GM19372 (cell line): Measurements from ENCODE around the gene STOX2.
"Not testable (repeated sequence)": the region's sequence is repeated elsewhere in the genome, so short reads cannot be mapped to it uniquely, and the experiment has no call there.

ENCODE experiments used
- ATAC-seq: cut with Tn5 transposase; IDR thresholded peaks from one replicate; pipeline ENCODE4 v1.9.1; 2021; ENCODE audit warnings: mild to moderate bottlenecking, low read depth, moderate library complexity; ENCODE audit not compliant: unreplicated experiment

The STOX2 gene

GRCh38 chr4:183935355-183936005 lies 30.4 kb downstream of the STOX2 start:
- no peak for ATAC-seq

DNA sequence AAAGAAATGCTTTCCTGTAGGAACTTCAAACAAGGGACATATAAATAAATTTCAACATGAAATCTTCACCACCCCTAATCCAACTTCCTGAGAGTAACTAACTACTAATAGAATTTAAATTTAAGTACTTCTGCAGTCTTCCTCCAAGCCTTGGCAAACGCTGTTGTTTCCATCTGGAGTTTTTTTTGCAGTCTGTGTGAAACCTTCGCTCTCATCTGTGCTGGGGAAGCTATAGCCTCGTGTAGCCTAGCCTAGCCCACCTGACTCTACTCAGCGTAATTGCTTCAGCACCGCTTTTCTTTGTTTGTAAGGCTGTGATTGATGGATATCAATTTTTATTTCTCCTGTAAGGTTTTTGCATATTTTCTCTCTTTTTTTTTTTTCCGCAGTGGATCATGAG lies 30.9 kb downstream of the STOX2 start:
- ATAC-seq: no peak

- no peak for ATAC-seq
These were observed 31.7 kb downstream of the STOX2 start for GRCh38 chr4:183936574-183937345.

DNA sequence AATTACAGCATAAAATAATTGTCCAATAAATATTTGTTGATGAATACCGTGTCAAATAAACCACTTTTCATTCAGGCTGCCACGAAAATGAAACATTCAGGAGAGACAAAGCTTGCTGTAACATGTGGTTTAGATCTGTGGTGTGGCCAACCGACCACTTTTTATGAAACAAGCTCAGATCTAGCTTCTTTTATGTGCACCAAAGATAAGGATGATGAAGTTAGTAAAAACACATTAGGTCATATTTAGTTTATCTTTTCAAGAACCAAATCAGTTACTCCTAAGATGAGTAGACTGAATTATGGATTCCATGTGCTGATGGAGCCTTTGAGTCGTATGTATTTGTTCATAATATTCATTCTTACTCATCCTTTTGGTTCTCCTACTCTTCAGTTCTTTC lies 35.8 kb downstream of the STOX2 start:
- ATAC-seq: no peak

GRCh38 chr4:183941964-183942363 lies 36.9 kb downstream of the STOX2 start:
- no peak for ATAC-seq

GRCh38 chr4:183945741-183946140 lies 40.6 kb downstream of the STOX2 start:
- no peak for ATAC-seq

GRCh38 chr4:183950536-183950935 lies 45.4 kb downstream of the STOX2 start:
- ATAC-seq: no peak

GRCh38 chr4:183952652-183953051 lies 47.5 kb downstream of the STOX2 start:
- not testable (repeated sequence) for ATAC-seq

- ATAC-seq: no peak
These were observed 54.4 kb downstream of the STOX2 start for GRCh38 chr4:183959319-183960045.

- no peak for ATAC-seq
These were observed 54.9 kb downstream of the STOX2 start for GRCh38 chr4:183960046-183960420.

- no peak for ATAC-seq
These were observed 55.9 kb downstream of the STOX2 start for GRCh38 chr4:183960962-183961541.

GRCh38 chr4:183961795-183962194 lies 56.7 kb downstream of the STOX2 start:
- no peak for ATAC-seq

- no peak for ATAC-seq
These were observed 57.3 kb downstream of the STOX2 start for GRCh38 chr4:183962419-183962818.

DNA sequence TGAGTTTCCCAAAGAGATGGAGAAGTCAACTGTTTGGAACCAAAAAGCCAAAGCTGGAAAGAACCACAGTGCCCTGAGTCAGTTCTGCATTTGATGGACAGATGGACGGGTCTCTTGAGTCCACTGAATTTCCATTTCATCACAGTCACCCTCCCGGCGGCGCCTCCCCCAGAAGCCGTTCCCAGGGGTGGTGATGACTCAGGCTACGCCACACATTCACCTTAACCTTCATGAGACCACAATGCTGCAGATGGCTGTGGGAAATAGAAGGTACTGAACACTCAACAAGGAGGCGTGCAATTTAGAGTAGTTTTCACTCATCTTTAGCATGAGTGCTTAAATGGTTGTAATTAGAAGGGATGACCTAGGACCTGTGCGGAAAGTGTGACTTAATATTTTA lies 61.3 kb downstream of the STOX2 start:
- ATAC-seq: no peak

GRCh38 chr4:183967266-183967665 lies 62.2 kb downstream of the STOX2 start:
- no peak for ATAC-seq

GRCh38 chr4:183968502-183968901 lies 63.4 kb downstream of the STOX2 start:
- no peak for ATAC-seq

DNA sequence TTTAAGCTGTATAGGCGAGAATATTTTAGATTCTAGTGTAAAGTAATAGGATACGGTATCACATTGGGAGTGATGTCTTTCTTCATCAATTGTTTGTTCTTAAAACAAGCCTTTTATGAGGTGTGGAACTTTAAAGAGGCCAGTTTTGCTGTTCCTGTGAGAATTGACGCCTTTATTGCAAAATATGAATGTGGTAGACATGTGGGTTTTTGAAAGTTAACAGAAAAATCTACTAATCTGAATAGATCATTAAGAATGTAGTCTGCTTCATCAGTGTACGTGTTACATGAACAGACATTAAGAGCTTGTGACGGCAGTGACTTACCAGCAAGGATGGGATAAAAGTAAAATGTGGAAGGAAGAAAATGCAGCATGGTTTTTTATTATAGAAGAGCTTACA lies 63.8 kb downstream of the STOX2 start:
- no peak for ATAC-seq

- no peak for ATAC-seq
These were observed 64.5 kb downstream of the STOX2 start for GRCh38 chr4:183969596-183969995.

- no peak for ATAC-seq
These were observed 66.9 kb downstream of the STOX2 start for GRCh38 chr4:183971929-183972490.

GRCh38 chr4:183977707-183978106 lies 72.6 kb downstream of the STOX2 start:
- no peak for ATAC-seq

DNA sequence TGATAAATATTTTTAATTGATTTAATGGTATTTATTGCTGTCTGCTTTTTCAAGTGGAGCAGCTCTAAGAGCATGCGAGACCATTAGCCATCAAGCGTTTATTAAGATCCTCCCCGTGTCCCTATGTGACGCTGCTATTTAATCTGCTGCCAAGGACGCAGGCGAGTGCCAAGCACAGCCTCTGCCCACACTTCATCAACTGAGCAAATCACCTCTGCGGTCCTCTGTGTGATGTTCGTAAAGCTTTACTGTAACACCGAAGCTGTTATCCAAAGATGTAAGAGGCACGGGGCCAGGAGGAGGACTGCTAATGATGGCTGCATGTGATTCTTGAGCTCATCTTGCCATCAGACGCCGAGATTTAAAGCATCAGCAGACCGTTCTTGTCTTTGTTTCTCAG lies 79.5 kb downstream of the STOX2 start:
- no peak for ATAC-seq
